GM19468 (cell line): ENCODE data around the gene WRNIP1.

Experiments
- ATAC-seq: cut with Tn5 transposase; IDR thresholded peaks from one replicate; pipeline ENCODE4 v1.9.1; 2021; ENCODE audit warnings: mild to moderate bottlenecking, moderate library complexity, moderate number of reproducible peaks; ENCODE audit not compliant: unreplicated experiment; ENCODE audit errors: extremely low read depth

The WRNIP1 gene

GRCh38 chr6:2827142-2827541 lies 61.9 kb downstream of the WRNIP1 start:
- no peak for ATAC-seq

- no peak for ATAC-seq
Measured at GRCh38 chr6:2828629-2829028, 63.4 kb downstream of the WRNIP1 start.

DNA sequence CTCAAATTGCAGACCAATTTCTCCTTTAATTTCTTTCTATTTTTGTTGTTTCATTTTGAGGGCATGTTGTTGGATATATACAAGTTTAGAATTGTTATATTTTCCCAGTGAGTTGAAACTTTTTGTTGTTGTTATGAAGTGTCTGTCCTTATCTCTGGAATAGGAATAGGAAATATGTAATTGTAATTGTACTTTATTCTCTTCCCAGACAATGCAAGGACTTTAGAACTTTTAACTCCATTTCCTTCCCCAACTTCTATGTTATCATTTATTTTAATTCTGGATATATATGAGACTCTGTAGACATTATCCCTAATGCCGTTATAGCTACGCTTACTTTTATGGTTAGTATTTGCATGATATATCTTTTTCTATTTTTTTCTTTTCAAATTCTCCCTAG lies 64.1 kb downstream of the WRNIP1 start:
- no peak for ATAC-seq

GRCh38 chr6:2830183-2830582 lies 65.0 kb downstream of the WRNIP1 start:
- no peak for ATAC-seq

GRCh38 chr6:2831392-2831791 lies 66.2 kb downstream of the WRNIP1 start:
- ATAC-seq = no peak

- no peak for ATAC-seq
Measured at GRCh38 chr6:2834262-2834661, 69.1 kb downstream of the WRNIP1 start.
